ENCODE data around the gene INSL4.

DNA sequence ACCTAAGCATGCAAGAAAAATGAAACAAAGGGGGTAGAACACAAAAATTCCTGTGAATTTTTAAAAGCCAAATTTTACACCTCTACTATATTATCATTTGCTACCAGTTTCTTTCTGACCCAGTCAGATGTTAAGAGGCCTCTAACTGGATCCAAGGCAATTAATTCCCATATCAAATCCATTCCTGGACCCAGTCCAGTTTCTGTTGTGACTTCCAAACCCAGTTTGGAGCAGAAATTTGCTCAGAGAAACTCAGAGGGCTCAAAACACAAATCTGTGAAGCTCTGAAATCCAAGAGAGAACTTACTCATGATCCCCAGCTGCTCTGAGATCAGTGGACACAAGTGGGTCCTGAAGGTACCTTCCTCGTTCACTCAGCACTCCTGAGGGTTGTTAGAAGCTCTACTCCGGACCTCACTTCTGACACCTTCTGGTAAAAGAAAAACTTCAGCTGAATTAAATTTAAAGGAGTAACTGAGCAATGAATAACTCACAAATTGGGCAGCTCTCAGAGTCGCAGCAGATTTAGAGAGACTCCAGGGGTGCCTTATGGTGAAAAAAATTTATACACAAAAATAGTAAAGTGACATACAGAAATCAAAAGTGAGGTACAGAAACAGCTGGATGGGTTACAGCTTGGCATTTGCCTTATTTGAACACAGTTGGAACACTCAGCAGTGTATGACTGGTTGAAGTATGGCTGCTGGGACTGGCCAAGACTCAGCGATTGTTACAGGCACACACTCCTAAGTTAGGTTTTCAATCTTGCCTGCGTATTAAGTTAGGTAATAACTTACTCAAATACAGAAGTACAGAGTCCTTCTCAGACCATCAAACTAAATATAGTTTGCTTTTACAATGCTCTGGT is 32.4 kb downstream of the INSL4 start:
- TF ChIP-seq, protein P1, sequence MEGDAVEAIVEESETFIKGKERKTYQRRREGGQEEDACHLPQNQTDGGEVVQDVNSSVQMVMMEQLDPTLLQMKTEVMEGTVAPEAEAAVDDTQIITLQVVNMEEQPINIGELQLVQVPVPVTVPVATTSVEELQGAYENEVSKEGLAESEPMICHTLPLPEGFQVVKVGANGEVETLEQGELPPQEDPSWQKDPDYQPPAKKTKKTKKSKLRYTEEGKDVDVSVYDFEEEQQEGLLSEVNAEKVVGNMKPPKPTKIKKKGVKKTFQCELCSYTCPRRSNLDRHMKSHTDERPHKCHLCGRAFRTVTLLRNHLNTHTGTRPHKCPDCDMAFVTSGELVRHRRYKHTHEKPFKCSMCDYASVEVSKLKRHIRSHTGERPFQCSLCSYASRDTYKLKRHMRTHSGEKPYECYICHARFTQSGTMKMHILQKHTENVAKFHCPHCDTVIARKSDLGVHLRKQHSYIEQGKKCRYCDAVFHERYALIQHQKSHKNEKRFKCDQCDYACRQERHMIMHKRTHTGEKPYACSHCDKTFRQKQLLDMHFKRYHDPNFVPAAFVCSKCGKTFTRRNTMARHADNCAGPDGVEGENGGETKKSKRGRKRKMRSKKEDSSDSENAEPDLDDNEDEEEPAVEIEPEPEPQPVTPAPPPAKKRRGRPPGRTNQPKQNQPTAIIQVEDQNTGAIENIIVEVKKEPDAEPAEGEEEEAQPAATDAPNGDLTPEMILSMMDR (conservative IDR thresholded peaks at IDR 0.05; ENCODE audit: low read length): peak; percentile 43
- no peak for TF ChIP-seq EZH2phosphoT487 (IDR thresholded peaks at IDR 0.05; ENCODE audit: borderline replicate concordance, low read depth, low read length)
